AG04450 (cell line): ENCODE results near the gene COQ6. TPM values are rescaled to one million over a fixed set of nuclear protein-coding genes. Genes with fewer than 3 reads are reported as not detected.
"Not testable (repeated sequence)": the region's sequence is repeated elsewhere in the genome, so short reads cannot be mapped to it uniquely, and the experiment has no call there.

Experiments
- CTCF ChIA-PET: fragments of 300-600, 350-600 bp; formaldehyde crosslinking; extraction: SDS; loops from one replicate; lab custom pipeline; 2022; ENCODE audit warnings: antibody characterized with exemption, inconsistent platforms; lab: Charles Lee
- POLR2A ChIA-PET: fragments of 350-600 bp; formaldehyde crosslinking; extraction: SDS; loops from one replicate; lab custom pipeline; 2021; ENCODE audit warnings: antibody characterized with exemption, inconsistent platforms; lab: Yijun Ruan, JAX
- DNase-seq: peaks from one replicate; pipeline ENCODE4 v3.0.0-alpha.2; 2011; ENCODE audit warnings: low read depth, low spot score
- H3K27ac ChIP-seq: one replicate; pipeline ENCODE4 v1.5.1; 2012; ENCODE audit warnings: low read depth, low read length, control low read depth
- H3K27me3 ChIP-seq: one replicate; pipeline ENCODE4 v1.6.0; 2012; ENCODE audit warnings: low read length; ENCODE audit not compliant: control insufficient read depth, insufficient read depth
- H3K4me3 ChIP-seq: 2 replicates; pipeline ENCODE4 v1.5.1; 2011; ENCODE audit warnings: mild to moderate bottlenecking, low read depth, low read length, control low read depth
- H3K9me3 ChIP-seq: 2 replicates; pipeline ENCODE4 v1.5.1; 2012; ENCODE audit warnings: low read length; ENCODE audit not compliant: control insufficient read depth, insufficient read depth
- CTCF ChIP-seq: IDR thresholded peaks from 2 replicates; pipeline ENCODE4 v1.5.1; 2011; ENCODE audit warnings: low read depth, low read length, control low read depth, inconsistent platforms
- polyA plus RNA-seq: library from polyadenylated mRNA; depleted of rRNA; stranded (reverse); fragments of >200 nt; gene quantifications from 2 replicates; pipeline ENCODE4 v1.2.3, GENCODE V29; 2011

COQ6 gene
- polyA plus RNA-seq, 1 experiment = 25.9 TPM

- H3K4me3 ChIP-seq = no peak overlapping the region
- DNase-seq = no peak
- no peaks in the 10 kb centered on the region for H3K27me3 ChIP-seq
- ChIA-PET POLR2A (no interaction called here), CTCF (no interaction called here)
- no peak overlapping the region for H3K27ac ChIP-seq
- no peak for TF ChIP-seq CTCF
- H3K9me3 ChIP-seq = no peaks in the 10 kb centered on the region
Observed at GRCh38 chr14:73991092-73991491, 41.0 kb downstream of the COQ6 start.

GRCh38 chr14:73994926-73995325 lies 44.8 kb downstream of the COQ6 start:
- POLR2A ChIA-PET, CTCF ChIA-PET: not testable (repeated sequence)

DNA sequence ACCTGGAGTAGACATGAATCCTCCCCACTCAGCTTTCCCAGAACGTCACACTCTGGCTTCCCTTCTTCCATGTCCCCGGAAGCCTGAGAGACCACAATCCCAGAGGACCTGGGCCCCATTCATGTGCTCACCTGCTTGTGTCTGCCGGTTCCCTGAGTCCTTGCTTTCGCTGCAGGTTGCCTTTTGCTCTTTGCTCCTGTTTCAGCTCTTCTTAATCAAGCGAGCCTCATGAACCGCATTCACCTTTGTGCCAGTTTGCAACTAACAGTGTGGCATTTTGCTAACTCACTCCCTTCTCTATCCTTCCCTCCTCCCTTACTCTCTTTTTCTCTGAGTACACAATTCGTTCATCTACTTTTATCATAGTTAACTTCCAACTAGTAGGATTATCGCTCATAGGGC lies 45.9 kb downstream of the COQ6 start:
- CTCF ChIA-PET = no interaction called here
- no peak overlapping the region for H3K4me3 ChIP-seq
- no peak for DNase-seq
- H3K27ac ChIP-seq = no peak overlapping the region
- TF ChIP-seq CTCF = no peak
- POLR2A ChIA-PET = no interaction called here
- H3K27me3 ChIP-seq = no peaks in the 10 kb centered on the region
- H3K9me3 ChIP-seq = no peaks in the 10 kb centered on the region

More at GRCh38 chr14:73994926-73995325, 44.8 kb downstream of the COQ6 start:
- H3K27me3 ChIP-seq, DNase-seq, H3K4me3 ChIP-seq, H3K27ac ChIP-seq, H3K9me3 ChIP-seq: not testable (repeated sequence)

DNA sequence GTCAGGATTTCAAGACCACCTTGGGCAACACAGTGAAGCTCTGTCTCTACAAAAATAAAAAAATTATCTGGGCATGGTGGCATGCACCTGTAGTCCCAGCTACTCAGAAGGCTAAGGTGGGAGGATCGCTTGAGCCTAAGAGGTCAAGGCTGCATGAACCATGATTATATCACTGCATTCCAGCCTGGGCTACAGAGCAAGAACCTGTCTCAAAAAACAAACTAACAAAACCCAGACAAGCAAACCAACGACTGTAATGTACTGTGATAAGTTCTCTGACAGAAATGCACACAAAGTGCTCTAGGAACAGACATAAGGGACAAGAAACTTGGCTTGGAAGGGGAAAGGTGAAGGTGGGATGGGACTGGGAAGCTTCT lies 46.6 kb downstream of the COQ6 start:
- no peak overlapping the region for H3K27ac ChIP-seq
- H3K9me3 ChIP-seq = no peaks in the 10 kb centered on the region
- H3K27me3 ChIP-seq = no peaks in the 10 kb centered on the region
- no peak overlapping the region for H3K4me3 ChIP-seq
- TF ChIP-seq CTCF = no peak
- ChIA-PET POLR2A (no interaction called here), CTCF (no interaction called here)
- DNase-seq = no peak

- Histone ChIP-seq H3K4me3 (no peak overlapping the region), H3K27me3 (no peaks in the 10 kb centered on the region), H3K27ac (no peak overlapping the region), H3K9me3 (no peaks in the 10 kb centered on the region)
- no peak for TF ChIP-seq CTCF
- DNase-seq = no peak
- CTCF ChIA-PET = no interaction called here
- POLR2A ChIA-PET = no interaction called here
Observed at GRCh38 chr14:73997108-73997943, 47.2 kb downstream of the COQ6 start.
